HG03460 (cell line): ENCODE measurements around the gene SPAG17.

Experiments used
- ATAC-seq: cut with Tn5 transposase; IDR thresholded peaks from one replicate; pipeline ENCODE4 v1.9.1; 2021; ENCODE audit not compliant: unreplicated experiment

The SPAG17 gene

GRCh38 chr1:118081387-118081786 lies 103.6 kb downstream of the SPAG17 start:
- ATAC-seq = no peak

DNA sequence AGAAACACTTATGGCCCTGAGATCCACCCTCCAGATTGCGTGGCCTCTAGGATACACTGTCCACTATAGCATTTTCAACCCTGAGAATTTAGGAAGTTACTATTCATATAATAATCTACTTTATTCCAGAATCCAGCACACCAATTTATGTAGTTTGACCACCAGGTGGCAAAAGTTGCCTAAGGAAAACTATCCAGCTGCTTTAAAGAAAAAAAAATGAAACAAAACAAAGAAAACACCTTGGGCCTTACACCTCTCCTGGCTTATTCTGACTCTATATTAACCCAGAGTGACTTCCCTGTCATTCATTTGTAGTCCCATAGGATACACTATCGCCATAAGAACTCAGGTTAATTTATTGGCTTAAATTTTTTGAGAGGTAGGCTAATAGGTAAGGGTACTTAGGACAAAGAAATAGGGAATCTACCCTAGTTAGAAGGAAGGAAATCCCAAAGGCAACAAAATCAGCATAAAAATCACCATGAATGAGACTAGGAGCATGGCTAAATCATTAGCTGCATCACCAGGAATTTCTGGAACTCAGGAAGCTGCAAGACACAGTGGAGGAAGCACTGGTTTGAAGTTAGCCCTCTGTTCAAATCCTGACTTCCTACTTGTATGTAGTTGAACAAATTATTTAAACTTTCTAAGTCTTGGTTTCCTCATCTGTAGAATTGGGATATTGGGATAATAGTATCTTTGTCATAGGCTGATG lies 107.5 kb downstream of the SPAG17 start:
- no peak for ATAC-seq

GRCh38 chr1:118075116-118075515 lies 109.9 kb downstream of the SPAG17 start:
- no peak for ATAC-seq

- ATAC-seq = no peak
These were observed 111.2 kb downstream of the SPAG17 start for GRCh38 chr1:118073648-118074435.

GRCh38 chr1:118049981-118050380 lies 135.0 kb downstream of the SPAG17 start:
- ATAC-seq = no peak

DNA sequence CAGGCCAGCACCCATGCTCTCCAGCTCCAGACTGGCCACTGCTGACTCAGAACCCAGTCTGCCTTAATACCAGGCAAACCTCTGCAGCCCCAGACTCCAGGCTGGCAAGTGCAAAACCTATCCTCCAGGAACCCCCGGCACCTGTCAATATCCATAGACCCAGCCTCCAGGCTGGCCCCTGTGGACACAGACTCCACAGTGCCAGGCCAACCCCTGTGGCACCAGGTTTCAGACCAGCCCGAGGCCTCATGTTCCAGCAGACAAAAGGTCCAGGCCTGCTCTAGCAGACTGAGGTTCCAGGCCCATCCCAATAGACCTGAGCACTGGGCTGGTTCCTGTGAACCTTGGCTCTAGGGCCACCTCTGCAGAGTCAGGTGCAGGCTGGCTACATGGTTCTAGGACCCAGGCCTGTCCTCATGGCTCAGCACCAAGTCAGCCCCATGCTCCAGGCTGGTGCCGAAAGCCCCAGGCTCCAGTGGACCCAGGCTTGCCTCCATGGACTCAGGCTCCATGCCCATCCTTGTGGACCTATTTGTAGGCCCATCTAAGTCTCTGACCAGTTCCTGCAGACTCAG lies 137.3 kb downstream of the SPAG17 start:
- no peak for ATAC-seq

DNA sequence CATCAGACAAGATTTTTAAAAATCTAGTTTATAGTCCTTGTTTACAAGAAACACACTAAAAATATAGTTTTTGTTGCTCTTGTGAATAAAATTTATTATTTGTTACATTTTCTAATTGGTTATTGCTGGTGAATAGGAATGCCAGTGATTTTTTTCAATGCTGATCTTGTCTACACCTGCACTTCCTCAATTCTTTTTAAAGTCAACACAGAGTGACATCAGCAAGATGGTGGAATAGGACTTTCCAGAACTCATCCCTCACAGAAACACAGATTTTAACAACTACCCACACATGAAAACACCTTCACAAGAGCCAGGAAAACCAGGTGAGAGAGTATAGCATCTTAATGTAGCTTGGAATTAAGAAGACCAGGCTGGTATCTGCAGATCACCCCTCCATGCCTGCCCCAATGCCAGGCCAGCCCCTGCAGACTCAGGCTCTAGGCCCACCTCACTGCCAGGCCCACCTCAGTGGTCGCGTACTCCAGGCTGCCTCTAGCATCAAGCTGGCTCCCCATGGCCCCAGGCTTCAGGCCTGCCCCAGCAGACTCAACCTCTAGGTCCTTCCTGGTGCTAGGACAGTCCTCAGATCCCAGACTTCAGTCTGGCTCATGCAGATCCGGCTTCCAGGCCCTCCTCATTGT lies 137.9 kb downstream of the SPAG17 start:
- no peak for ATAC-seq

DNA sequence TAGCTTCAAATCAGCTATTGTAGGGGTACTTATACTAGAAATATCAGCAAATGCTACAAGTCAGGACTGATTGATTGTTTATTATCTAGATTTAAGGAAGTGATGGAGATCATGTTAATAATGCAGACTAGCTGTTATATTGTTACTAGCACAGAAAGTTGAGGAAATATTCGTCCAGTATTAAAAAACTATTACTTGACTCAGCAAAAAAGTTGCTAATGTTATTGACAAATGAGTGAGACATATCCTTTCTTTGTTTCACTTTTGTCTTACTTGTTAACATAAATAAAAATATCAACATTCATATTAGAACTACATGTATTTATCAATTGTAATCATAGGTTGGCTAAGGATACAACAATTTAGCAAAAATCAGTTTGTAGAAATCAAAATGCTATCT lies 141.4 kb downstream of the SPAG17 start:
- ATAC-seq = no peak

DNA sequence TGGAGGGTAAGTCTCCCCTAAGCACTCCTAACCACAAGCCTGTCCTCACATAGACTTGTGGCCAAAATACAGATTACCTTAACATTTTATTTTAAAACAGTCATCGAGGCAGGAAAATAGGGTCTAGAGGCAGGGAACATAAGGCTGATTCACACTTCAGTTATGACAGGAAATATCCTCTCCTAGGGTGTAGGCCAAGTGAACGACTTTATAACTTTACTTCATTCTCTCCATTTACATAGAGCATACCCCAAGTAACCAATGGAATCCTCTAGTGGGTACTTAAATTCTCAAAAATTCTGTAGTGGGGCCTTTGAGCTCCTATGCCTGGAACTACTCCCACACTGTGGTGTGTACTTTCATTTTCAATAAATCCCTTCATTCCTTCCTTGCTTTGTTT lies 142.5 kb downstream of the SPAG17 start:
- no peak for ATAC-seq

- ATAC-seq = no peak
These were observed 145.9 kb downstream of the SPAG17 start for GRCh38 chr1:118039170-118039569.

- no peak for ATAC-seq
These were observed 152.1 kb downstream of the SPAG17 start for GRCh38 chr1:118032883-118033282.

DNA sequence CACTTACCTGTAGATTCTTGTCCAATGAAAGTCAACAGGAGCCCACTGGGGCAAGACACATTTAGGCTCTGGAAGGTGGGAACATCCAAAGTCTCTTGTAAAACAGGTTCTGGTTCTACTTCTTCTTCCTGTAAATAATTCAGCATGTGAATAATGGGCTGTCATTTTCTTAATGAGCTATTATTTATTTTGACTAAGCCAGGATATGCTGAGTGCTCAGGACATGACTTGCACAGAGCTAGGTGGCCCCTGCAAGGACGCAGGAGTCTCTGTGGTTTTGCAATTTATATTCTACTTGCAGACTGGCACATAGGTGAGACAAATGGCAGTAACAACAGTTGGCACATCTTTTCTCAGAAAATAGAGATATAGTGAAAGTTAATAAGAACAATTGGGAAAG lies 156.8 kb downstream of the SPAG17 start:
- ATAC-seq = no peak

GRCh38 chr1:118023199-118023598 lies 161.8 kb downstream of the SPAG17 start:
- ATAC-seq = no peak

GRCh38 chr1:118021668-118022067 lies 163.4 kb downstream of the SPAG17 start:
- no peak for ATAC-seq

- no peak for ATAC-seq
These were observed 167.0 kb downstream of the SPAG17 start for GRCh38 chr1:118018060-118018459.

DNA sequence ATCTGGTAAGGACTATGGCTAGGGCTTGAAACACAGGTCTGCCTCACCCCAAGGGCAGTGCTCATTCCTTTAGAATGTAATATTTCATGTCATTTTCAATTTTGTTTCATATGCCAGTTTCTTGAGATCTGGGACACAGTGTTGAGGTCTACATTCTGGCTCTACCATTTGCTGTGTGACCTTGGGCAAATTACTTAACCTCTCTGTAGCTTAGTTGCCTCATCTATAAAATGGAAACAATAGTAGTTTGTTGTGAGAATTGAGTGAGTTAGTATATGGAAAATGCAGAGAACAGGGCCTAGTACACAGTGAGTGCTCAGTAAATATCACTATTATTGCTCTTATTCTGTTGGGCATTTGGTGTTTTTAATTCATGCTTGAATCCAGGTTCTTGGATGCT lies 171.1 kb downstream of the SPAG17 start:
- no peak for ATAC-seq

DNA sequence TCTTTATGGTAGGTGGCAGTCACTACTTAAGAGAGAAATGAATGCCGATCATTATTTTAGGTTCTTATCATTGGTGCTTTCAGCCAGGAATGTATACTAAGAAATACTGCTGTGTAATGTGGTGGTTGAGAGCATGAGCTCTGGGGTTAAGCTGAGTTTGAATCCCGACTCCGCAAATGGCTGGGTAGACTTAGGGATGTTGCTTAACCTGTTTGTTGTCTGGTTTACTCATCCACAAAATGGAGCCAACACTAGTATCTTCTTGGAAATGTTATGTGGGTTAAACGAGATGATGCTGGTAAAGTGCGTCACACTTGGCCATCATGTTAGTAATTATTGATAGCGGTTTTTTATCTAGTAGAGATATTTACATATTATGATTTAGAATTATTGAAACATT lies 171.7 kb downstream of the SPAG17 start:
- no peak for ATAC-seq

DNA sequence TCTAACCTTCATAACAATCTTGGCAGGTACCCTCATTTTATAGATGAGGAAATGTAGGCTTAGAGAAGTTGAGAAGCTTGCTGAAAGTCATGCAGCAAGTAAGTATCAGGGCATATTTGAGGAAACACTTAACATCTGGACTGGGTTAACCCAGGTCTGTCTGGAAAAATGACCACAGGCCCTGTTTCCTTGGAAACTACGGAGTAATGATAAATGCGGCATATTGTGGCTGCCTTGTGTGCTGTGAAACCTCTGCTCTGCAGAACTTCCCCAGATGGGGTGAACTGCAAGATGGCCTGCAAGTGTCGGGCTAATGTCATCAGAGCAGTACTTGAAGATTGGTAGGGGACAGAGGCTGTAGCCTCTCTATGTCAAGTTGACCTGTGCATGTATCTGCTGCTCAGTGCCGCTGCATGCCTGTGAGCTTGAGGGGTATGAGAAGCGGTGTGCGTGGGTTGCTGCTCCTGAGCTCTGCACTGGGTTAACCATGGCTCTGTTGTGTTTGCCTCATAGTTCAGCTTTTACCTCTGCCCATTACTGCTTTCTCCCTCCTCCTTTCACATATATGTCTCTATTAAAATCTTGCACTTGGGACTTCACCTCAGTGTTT lies 172.4 kb downstream of the SPAG17 start:
- no peak for ATAC-seq

DNA sequence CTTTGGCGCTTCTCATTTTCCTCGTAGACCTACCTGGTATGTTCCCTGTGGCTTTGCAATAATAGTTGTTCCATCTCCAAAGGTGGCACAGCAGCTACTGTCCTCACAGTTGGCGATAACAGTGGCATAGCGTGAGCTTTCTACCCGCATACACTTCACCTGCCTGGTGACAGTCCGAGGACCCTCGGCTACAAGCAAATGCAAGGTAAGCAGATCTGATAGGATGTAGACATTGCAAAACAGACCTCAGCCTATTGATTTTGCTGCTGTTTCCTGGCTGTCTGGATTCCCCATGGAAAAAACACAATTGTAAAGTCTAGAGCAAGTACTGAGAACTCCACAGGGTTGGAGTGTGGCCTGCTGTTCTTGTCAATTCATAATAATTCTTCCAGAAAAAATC lies 177.0 kb downstream of the SPAG17 start:
- no peak for ATAC-seq

DNA sequence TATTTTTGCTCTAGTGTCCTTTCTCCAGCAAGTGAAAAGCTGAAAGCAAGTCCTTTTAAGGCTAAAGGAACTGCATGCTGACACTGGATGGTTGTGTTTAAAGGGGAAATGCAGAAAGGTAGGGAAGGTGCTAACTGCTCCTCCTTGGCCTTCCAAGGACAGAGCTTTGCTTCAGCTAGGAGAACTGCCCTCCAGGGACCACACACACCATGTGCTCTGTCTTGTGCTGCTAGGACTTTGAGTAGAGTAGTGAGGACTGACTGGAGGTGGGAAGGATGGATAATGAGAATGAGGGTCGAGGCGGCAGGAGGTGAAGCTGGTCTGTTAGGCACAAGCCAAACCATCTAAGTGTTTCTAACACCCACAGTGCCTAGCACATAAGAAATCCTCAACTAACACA lies 177.6 kb downstream of the SPAG17 start:
- no peak for ATAC-seq

DNA sequence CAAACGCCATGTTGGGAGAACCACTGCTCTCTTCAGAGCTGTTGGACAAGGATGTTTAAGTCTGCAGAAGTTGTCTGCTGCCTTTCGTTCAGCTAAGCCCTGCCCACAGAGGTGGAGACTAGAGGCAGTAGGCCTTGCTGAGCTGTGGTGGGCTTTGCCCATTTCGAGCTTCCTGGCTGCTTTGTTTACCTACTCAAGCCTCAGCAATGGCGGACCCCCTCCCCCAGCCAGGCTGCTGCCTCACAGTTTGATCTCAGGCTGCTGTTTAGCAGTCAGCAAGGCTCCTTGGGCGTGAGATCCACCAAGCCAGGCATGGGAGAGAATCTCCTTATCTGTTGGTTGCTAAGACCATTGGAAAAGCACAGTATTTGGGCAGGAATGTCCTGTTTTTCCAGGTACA lies 180.7 kb downstream of the SPAG17 start:
- ATAC-seq = no peak
